ENCODE results near the gene TMEM126A.

TMEM126A gene

GRCh38 chr11:85664615-85665481 lies 17.1 kb downstream of the TMEM126A start, which contains the start of gene CREBZF (continued):
- TF ChIP-seq ZBTB26 (tag by site-specific recombination; optimal IDR thresholded peaks at IDR 0.05) (peak; percentile 80), ZBTB44 (tag by site-specific recombination; IDR thresholded peaks at IDR 0.05) (0 out of 2 replicates have a peak, but pooled peaks have one; percentile 24), SP3 (tag by site-specific recombination; IDR thresholded peaks at IDR 0.05) (peak; percentile 69), ZNF670 (tag by site-specific recombination; IDR thresholded peaks at IDR 0.05; ENCODE audit: low read depth) (no peak), ZNF324 (tag by site-specific recombination; IDR thresholded peaks at IDR 0.05) (no peak), ZNF560 (tag by site-specific recombination; IDR thresholded peaks at IDR 0.05; ENCODE audit: borderline replicate concordance) (no peak), ZNF155 (tag by site-specific recombination; IDR thresholded peaks at IDR 0.05) (no peak), PATZ1 (tag by site-specific recombination; IDR thresholded peaks at IDR 0.05) (peak; percentile 71; the same call in 1 of the 2 replicates), ZBTB49 (tag by site-specific recombination; IDR thresholded peaks at IDR 0.05; ENCODE audit: low read depth) (no peak), ZNF473 (tag by site-specific recombination; IDR thresholded peaks at IDR 0.05) (no peak), ZNF140 (tag by site-specific recombination; IDR thresholded peaks at IDR 0.05) (no peak), GLI4 (tag by site-specific recombination; IDR thresholded peaks at IDR 0.05) (no peak), ZNF146 (tag by site-specific recombination; IDR thresholded peaks at IDR 0.05) (no peak), ZNF311 (tag by site-specific recombination; IDR thresholded peaks at IDR 0.05; ENCODE audit: borderline replicate concordance) (no peak), KLF7 (tag by site-specific recombination; IDR thresholded peaks at IDR 0.05; ENCODE audit: borderline replicate concordance) (no peak), ZNF488 (tag by site-specific recombination; IDR thresholded peaks at IDR 0.05) (no peak), ZNF26 (tag by site-specific recombination; IDR thresholded peaks at IDR 0.05) (no peak), ZBTB21 (tag by site-specific recombination; IDR thresholded peaks at IDR 0.05) (peak; percentile 84), ZNF623 (tag by site-specific recombination; IDR thresholded peaks at IDR 0.05) (no peak), WT1 (tag by site-specific recombination; IDR thresholded peaks at IDR 0.05) (no peak; the same call in 1 of the 2 replicates), TRIM28 (IDR thresholded peaks at IDR 0.05; ENCODE audit: borderline replicate concordance, low read length) (peak; percentile 23; the same call in 1 of the 2 replicates), REPIN1 (tag by site-specific recombination; IDR thresholded peaks at IDR 0.05; ENCODE audit: low read depth) (no peak), SP2 (tag by site-specific recombination; IDR thresholded peaks at IDR 0.05) (peak; percentile 79), YY1 (tag by site-specific recombination; IDR thresholded peaks at IDR 0.05) (peak; percentile 41; the same call in 1 of the 2 replicates), ZNF394 (tag by site-specific recombination; IDR thresholded peaks at IDR 0.05; ENCODE audit: borderline replicate concordance) (peak; percentile 28; the same call in 1 of the 2 replicates), ZNF223 (tag by site-specific recombination; IDR thresholded peaks at IDR 0.05) (no peak)
